GM19023 (cell line): Measurements from ENCODE around the gene MLYCD.
"Not testable (repeated sequence)": the region's sequence is repeated elsewhere in the genome, so short reads cannot be mapped to it uniquely, and the experiment has no call there.

Experiments used
- ATAC-seq: cut with Tn5 transposase; IDR thresholded peaks from one replicate; pipeline ENCODE4 v1.9.1; 2021; ENCODE audit warnings: mild to moderate bottlenecking, moderate library complexity; ENCODE audit not compliant: unreplicated experiment

The MLYCD gene

GRCh38 chr16:83939266-83939855, 40.4 kb downstream of the MLYCD start:
- ATAC-seq = no peak

DNA sequence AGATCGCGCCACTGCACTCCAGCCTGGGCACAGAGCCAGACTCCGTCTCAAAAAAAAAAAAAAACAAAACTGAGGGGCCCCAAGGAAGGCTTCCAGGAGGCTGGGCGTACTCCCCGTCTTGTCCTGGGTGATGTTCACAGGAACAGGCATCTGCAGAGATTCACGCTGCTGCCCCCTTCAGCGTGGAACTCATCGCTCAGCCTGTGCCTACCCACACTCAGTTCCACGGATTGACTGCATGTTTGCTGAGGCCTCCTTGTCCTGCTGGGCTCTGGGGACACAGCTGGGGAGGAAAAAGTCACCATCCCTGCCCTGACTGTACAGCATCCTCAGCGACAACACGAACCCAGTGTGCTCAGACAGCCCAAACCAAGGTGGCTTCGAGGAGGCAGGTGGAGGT, 41.2 kb downstream of the MLYCD start:
- ATAC-seq = no peak

DNA sequence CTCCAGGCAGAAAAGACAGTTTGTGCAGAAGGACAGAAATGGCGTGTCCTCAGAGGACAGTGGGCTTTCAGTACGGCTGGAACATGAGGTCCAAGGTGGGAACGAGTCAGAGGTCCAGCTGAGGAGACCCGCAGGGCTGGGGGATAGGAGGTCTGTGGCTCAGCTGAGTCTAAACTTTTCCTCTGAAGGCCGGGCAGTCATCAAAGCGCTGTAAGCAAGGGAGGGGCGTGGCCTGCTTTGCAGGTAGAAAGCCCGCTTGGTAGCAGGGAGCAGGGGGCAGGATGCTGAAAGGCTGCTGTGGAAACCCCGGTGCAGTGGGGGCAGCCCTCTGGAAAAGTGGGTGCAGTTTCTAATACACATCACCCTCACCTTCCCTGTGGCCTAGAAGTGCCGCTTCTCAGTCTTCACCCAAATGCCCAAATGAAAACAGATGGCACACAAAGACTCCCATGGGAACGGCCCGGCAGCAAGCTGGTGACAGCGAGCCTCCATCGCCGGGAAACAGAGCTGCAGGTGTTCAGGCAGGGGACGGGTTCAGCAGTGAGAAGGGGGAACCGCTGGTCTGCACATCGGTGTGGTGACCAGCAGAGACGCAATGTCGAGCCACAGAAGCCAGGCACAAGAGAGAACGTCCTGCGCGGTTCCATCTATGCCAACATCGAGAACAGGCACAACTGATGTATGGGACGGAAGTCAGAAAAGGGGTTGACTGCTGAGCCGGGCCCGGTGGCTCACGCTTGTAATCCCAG, 41.9 kb downstream of the MLYCD start:
- ATAC-seq = no peak

DNA sequence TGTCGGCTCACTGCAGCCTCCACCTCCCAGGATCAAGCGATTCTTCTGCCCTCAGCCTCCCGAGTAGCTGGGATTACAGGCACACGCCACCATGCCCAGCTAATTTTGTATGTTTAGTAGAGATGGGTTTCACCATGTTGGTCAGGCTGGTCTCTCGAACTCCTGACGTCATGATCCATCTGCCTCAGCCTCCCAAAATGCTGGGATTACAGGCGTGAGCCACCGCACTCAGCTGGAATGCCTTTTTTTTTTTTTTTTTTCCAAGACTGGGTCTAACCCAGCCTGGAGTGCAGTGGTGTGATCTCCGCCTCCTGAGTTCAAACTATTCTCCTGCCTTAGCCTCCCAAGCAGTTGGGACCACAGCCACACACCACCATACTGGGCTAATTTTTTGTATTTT, 42.6 kb downstream of the MLYCD start:
- ATAC-seq = not testable (repeated sequence)

- ATAC-seq = no peak
Measured at GRCh38 chr16:83942074-83942473, 43.2 kb downstream of the MLYCD start.

DNA sequence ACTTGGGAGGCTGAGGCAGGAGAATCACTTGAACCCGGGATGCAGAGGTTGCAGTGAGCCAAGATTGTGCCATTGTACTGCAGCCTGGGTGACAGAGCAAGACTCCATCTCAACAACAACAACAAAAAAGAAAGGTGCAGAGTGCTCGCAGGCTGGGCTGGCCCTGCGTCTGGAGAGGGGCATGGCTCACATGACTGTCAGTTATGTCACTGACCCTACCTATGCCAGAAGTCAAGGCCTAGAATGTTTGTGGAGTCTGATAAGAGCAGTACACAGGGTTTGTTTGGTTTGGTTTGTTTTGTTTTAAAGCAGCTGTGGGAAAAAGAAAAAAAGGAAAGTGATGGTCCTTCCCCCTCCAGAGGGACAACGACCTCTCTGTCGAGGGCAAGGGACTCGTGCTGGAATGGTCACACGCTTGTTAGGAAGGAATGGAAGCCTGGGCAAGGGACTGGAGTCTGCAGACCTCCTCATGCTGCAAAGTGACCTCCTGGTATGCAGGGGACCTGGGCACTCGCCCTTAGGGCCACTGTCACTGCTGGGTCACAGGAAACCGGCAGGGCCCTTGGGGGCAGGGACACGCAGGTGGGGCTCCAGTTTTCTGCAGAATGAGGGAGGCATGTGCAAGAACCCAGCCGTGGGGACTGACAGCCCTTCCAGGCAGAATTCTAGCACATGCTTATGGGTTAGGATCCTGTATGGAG, 44.0 kb downstream of the MLYCD start:
- no peak for ATAC-seq

GRCh38 chr16:83943516-83944050, 44.7 kb downstream of the MLYCD start:
- no peak for ATAC-seq

DNA sequence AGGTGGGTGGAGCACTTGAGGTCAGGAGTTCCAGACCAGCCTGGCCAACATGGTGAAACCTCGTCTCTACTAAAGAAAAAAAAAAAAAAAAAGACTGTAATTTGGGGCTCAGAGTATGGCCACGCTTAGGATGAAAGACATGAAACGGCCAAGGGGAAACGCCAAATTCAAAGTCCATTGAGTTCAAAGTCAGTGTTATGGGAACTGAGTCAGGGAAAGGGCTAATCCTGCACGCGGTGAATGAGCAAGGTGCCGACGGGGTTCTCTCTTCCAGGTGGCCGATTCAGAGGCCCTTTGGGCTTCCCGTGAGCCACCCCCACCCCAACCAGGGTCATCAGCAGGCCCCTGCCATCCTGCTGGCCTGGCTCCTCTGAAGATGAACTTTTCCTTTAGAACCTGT, 46.7 kb downstream of the MLYCD start:
- ATAC-seq = no peak

DNA sequence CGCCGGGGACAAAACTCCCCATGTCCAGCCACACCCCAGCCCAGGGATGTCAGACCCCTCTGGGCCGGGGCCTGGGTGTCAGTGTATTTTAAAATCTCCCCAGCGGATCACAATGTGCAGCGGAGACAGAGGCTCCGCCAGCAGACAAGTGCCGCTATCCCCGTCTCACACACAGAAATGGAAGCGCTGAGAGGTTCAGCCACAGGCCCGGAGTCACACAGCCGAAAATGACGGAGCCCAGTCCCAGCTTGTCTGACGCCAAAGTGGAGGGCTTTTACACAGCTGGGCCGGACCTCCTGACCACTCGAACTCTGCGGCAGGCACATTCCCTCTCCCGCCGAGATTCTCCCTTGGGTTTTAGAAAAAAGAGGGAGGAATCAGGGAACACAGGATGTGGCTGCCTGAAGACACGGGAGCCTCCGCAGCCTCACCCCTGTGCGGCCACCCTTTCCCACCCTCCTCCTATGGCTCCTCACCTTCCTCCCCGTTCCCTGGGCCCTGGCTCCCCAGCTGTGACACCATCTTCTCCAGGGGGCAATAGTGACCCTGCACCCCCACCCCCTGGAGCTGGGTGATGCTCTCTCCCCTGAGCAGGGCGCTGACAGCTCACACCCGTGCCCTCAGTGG, 47.4 kb downstream of the MLYCD start:
- no peak for ATAC-seq

- ATAC-seq = no peak
Measured at GRCh38 chr16:83946781-83947566, 48.1 kb downstream of the MLYCD start.

- ATAC-seq = no peak
Measured at GRCh38 chr16:83947642-83948234, 48.8 kb downstream of the MLYCD start.

- ATAC-seq = no peak
Measured at GRCh38 chr16:83948914-83949723, 50.2 kb downstream of the MLYCD start.

DNA sequence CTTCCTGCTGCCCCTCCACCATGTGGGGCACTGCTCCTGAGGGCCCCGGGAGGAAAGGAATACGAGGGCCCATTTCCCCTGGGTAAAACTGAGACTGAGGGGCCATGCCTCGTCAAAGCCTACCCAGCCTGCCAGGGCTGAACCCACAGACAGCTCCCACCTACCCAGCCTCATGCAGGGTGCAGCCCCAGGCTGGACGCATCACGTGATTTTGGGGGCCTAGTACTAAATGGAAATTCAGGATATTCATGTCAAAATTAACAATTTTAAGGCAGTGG, 50.7 kb downstream of the MLYCD start:
- ATAC-seq = no peak

GRCh38 chr16:83950862-83951399, 52.0 kb downstream of the MLYCD start:
- ATAC-seq = not testable (repeated sequence)

- no peak for ATAC-seq
Measured at GRCh38 chr16:83951544-83951943, 52.6 kb downstream of the MLYCD start.

DNA sequence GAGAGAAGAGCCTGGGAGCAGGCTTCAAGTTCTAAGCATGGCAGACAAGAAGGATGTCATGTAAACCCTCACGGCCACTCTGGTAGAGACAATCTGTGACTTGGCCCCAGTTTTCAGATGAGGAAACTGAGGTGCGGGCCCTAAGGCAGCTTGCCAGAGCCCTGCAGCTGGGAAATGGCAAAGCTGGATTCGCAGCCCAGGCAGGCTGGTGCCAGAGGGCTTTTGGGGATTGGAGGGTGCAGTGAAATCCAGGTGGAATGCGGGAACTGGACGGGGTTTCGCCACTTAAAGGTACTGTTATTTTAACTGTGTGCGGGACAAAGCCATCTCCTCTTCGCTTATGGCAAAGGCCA, 53.6 kb downstream of the MLYCD start:
- ATAC-seq = no peak

GRCh38 chr16:83952940-83953795, 54.3 kb downstream of the MLYCD start, which contains the start of gene OSGIN1:
TSS of gene OSGIN1 (plus strand) at chr16:83953240. CDS start at chr16:83957672, 4,432 bp downstream.
- peak; percentile 75 for ATAC-seq

GRCh38 chr16:83953796-83954576, 55.1 kb downstream of the MLYCD start:
- ATAC-seq = peak; percentile 10
